ENCODE measurements around the gene KIF1B.
A peak's percentile ranks its signal among the peaks of the same experiment; 100 is the strongest.

KIF1B gene

DNA sequence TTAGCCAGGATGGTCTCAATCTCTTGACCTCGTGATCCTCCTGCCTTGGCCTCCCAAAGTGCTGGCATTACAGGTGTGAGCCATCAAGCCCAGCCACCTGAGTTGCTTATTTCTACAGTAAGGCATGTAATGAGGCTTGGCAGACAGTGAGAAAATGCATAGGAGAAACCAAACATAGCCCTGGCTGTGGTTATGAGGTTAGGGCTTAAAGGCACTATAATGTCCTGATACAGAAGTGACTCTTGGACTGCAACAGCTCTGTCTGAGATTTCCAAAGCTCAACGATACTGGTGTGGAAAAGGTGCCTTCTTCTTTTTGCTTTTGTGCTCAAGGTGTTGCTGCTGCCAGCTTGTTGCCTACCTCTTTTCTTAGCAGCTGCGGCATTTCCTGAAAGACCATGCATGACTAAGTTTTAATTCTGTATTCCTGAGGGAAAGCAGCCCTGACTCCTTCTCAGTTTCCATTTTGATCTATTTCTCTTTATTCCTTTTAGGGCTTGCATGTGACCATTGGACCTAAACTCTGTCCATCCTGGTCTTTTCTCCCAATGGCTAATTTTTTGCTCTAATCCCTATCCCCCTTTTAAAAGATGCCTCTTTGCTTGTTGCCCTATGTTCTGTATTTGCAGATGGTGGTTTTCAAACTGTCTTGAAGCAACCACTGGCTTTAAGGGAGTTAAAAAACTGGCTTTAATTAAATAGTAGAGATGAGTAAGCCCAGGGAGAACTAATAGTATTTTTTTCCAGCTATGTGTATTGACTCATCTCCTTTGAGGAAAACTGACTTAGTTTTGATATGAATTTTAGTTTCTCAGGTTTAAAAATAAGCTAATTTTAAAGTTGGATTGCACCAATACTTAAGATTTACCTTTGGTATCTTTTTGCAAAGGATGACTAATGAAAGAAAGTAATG is 70.3 kb downstream of the KIF1B start:
- DNase-seq = no peak

DNA sequence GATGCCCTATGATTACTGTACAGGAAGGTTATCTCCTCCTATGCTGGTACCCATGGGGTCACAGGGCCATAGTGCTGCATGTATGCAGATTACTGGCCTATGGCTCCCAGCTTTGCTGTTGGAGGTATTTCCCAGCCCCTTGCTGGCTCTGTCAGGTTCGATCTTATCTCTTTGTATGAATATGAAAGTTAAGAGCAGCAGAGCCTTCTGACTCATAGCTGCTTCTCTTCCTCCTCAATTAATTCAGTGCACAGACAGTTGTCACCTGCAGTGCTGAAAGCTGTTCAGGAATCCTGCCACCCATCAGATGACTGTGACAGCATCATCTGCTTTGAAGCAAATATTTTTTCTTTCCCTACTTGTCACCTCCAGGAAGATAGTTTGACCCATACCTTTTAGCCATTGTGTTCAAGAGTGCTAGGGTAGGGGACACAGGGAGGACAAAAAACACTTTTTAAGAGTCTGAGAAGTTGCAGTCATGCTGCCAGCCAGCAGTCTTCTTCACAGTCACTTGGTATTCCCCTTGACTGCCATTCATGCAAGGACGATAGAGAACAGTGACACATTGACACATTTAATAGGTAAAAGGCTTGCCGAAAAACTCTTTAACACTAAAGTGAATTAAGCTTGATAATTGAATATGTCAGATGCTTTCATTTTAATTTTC is 73.1 kb downstream of the KIF1B start:
- DNase-seq = no peak

DNA sequence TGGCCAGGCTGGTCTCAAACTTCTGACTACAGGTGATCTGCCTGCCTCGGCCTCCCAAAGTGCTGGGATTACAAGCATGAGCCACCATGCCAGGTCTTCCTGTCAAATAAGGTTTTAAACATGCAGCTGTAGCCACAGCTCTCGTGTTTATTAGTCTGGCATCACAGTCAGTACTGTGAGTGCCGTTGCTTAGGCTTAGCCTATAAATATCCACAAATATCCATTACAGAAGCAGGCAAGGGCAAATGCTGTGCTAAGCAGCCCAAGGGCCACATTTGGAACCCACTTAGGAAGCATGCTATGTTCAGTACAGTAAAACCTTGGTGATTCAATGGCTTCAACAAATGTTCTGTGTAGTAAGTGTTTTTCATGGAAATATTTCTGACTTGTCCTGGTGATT is 75.9 kb downstream of the KIF1B start:
- no peak for DNase-seq

DNA sequence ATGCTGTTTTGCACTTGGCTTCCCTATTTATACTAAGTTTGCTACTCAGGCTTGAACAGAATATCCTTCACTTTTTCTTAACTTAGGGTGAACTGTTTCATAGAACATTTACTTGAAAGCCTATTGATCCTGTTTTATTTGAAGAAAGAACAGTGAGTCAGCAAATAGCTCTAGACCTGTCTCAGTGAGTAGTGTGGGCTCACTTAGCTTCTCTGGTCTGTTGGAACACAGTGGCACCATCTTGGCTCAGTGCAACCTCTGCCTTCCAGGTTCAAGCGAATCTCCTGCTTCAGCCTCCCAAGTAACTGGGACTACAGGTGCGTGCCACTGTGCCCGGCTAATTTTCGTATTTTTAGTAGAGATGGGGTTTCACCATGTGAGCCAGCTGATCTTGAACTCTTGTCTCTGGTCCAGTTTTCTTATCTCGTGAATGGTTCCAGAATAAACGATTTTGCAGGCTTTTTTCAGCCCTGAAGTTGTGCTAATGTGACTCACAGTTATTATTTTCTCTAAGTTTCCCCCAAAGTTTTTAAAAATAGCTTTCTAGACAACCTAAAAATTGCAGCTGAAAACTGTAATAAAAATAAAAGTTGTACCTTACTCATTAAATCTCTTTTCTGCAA is 76.8 kb downstream of the KIF1B start:
- DNase-seq = no peak

DNA sequence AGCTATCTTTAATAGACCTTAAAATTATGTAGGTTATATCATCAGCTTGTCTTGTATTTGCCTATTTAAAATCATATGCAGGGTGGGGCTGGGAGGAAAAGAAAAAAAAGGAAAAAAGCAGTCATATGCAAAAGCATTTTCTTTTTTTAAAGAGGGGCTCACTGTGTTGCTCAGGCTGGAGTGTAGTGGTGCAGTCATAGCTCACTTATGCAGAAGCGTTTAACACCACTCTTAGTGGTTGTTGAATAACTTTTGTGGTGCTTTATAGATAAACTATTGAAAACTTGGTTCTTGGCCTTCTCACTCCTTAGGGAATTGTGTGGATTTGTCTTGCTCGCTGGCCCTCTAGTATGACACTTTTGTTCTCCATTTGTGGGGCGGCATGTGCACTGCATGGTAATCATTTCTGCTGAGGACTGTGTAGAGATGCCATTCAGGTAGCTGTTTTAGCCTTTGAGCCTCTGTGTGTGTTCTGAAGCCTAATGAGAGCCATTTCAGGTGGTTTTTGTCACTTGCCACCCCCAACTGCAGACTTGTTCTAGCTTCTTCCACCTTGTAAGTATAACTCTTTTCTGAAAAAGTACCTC is 77.8 kb downstream of the KIF1B start:
- no peak for DNase-seq

DNA sequence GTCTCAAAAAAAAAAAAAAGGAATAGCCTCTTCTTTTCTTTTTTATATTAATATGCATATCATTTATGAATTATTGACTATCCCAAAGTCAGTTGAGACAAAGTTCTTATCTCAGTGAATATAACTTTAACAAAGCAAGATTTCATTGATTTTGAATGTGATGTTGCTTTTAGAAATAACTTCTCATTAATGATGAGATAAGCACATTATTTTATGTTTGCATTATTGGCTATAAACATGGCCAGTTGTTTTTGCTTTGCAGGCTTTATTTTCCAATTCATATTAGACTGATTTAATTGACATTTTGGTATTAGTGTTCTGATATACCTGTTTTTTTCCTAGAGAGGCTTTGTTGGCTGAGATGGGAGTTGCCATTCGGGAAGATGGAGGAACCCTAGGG is 81.3 kb downstream of the KIF1B start:
- no peak for DNase-seq

DNA sequence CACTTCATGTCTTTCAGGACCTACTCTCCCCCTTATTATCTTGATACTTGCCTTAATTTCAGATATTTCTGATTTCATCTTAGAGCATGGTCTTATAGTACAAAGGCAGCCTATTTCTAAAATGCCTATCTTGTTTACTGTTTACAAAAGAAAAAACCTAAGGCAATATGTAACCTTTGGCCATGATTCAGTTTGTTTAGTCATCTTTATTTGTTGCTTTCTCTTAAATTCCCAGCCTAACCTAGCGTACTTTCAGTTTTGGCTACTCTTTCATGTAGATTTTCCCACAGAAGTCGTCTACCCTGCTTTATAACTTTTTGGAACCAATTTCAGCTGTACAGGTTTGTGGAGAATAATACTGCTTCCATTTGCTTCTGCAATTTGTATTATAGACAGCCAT is 81.8 kb downstream of the KIF1B start:
- DNase-seq = no peak

DNA sequence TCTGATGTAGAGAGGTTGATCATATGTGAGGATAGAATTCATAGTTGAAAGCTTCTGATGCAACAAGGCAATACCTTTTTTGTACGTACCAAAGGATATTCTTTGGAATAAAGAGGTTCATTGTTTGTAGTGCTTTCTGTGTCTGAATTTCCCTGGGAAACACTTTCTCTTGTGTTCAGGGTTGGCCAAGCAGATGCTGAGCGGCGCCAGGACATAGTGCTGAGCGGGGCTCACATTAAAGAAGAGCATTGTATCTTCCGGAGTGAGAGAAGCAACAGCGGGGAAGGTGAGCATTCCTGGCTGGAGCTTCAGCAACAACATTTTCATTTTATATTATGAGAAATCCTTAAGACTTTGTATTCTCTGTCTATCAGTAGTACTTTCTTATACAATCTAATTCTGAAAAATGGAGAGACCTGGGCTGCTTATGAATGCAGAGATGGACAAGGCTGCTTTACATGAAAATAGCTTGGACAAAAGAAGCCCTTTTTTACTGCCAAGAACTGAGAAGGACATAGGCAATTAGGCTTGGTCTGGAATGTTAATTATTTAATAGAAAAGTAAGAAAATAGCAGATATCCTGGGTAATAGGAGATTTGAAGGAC is 85.2 kb downstream of the KIF1B start:
- DNase-seq = no peak

DNA sequence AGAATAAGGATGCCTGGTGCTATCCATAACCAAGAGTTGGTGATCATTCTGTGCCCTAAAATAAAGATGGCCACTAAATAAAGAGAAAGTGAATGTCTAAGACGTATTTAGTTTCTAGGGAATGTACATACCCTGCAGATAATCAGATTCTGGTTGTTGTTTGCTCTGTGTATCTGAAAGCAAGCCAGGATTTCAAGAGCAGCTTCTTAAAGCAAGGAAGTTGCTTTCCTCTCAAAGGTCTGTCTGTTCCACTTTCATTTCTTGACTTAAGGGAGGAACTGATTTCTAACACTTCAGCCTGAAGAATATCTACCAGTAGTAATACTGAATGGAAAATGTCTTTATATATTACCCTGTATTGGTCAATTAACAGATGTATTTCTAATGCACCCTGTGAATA is 88.8 kb downstream of the KIF1B start:
- no peak for DNase-seq

DNA sequence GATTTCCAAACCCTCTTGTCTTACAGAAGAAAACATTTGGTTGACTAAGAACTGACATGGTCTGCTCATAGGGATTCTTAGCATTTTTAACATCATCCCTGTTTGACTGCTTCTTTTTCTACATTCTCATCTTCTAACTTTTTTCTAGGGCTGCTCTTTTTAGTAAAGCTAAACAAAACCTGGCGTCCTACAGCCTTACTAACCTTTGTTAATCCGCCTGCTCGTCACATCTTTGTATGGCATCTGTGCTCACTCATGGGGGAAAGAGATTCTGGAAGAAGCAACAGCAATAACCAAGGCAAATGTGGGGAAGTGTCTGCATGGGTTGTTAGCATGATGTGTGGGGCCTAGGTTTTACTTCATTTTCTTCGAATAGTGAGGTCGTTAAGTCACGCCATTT is 92.0 kb downstream of the KIF1B start:
- DNase-seq = no peak

DNA sequence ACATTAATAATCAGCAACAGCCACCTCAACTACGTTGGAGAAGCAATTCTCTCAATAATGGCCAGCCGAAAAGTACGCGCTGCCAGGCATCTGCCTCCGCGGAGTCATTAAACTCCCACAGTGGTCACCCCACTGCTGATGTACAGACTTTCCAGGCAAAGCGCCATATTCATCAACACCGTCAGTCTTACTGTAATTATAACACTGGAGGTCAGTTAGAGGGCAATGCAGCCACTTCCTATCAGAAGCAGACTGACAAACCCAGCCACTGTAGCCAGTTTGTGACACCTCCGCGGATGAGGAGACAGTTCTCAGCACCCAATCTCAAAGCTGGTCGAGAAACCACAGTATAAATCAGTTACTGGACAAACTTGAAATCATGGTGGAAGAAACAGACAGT is 93.9 kb downstream of the KIF1B start:
- no peak for DNase-seq

DNA sequence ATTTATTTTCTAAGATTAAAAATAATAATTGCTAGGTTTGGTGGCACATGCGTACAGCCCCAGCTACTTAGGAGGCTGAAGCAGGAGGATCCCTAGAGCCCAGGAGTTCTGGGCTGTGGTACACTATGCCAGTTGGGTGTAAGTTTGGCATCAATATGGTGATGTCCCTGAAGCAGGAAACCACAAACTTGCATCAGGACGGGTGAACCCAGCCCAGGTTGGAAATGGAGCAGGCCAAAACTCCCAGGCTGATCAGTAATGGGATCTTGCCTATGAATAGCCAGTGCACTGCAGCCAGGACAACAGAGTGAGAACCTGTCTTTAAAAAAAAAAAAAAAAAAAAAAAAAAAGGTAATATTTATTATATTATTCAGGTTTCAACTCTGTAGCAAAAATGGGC is 96.1 kb downstream of the KIF1B start:
- DNase-seq = no peak

DNA sequence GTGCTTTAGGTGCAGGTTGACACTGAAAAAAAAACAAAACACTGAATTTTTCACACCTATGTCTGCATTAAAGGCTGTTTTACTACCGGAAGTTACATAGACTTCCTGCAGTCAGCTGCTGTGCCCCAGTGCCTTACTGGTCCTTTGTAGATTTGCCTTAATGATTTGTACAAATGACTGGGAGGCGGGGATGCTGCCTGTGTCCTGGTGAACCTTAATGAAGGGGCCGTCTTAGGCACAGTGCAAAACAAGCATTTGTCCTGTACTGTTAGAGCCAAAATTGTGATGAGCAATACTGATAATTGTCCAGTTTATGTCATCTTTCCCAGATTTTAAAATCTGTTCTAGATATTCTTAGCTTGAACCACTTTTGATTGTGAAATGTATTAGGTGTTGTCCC is 97.6 kb downstream of the KIF1B start:
- no peak for DNase-seq

DNA sequence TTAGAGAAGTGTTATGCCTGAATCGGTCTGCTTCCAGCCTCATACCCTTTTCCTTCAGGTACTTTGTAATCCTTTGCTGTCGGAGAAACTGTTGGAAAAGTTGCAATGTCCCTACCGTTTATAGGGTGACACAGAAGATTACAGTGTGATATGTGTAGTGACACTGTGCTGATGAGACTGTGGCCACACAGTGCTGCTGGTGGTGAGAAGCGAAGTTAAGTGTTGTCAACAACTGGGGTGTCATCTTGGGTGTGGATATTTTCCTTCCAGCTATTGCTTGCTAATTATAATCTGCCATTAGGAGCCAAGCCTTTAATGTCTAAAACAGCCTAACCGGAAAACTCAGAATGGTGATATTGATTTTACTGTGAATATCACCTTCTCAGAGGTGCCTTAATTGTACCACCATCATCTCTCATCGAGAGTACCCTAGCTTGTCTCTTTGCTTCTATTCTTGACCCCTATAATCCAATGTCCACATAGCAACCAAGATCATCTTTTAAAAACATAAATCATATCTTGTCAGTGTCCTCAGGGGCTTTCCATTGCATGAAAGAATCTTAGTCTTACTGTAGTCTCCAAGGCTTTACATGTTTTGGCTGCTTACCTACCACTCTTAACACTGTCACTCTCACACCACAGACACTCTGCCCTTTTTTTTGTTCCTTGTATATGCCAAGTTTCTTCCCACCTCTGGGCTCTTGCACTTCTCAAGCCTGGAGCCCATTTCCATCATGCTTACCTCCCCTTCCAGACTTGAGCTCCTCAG is 99.1 kb downstream of the KIF1B start:
- DNase-seq = no peak

DNA sequence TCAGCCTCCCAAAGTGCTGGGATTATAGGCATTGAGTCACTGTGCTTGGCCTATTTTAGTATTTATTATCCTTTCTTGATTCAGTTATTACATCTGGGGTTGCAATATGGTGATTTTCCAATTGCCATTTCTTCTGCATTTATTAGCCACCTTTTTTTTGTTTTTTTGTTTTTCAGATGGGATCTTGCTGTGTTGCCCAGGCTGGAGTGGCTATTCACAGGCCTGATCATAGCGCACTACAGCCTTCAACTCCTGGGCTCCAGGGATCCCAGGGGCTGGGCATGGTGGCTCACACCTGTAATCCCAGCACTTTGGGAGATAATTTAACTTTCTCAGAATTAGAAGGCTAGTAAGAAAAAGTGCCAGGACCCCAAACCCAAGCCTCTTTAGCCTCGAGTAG is 106.4 kb downstream of the KIF1B start:
- no peak for DNase-seq

DNA sequence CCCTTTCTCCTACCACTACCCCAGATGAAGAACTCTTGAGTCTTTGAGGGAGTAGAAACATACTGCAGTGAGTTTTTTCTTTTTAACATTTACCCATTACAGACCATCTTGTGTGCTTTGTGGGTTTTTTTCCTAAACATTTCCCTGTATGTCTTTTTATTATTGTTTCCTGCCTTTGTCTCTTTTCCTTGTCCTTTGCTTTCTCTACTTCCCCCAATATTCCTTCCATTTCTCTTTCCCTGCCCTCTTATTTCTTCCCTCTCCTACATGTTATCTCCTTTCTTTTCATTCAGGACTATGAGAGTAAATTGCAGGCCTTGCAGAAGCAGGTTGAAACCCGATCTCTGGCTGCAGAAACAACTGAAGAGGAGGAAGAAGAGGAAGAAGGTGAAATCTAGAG is 109.4 kb downstream of the KIF1B start:
- DNase-seq = no peak

DNA sequence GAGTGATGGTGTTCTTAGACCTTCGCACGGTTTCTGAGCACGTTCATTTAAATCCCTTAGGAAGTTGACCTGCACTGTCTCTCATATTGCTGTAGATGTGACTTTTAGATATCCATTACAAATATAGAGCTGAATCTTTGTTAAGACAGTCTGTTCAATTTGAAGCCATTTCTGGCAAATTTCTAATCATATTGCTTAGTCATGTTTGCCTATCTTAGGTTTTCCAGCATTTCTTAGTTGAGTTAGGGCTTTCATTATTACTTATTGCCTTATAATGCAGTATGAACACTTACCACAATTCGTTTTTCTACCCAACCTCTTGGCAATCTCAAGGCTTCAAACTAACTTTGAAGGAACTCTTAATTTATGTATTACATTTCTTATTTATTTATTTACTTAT is 110.0 kb downstream of the KIF1B start:
- DNase-seq = no peak

DNA sequence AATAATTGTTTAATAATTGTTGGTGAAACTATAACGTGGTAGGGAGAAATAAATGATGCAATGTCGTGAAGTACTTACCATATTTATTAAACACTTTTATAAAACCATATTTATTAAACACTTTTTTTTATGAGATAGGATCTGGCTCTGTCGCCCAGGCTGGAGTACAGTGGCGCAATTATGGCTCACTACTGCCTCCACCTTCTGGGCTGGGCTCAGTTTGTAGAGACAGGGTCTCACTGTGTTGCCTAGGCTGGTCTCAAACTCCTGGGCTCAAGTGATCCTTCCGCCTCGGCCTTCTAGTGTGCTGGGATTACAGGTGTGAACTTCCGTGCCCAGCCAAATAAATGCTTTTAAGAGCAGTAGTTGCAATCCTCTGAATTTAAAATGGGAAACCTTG is 112.5 kb downstream of the KIF1B start:
- no peak for DNase-seq

DNA sequence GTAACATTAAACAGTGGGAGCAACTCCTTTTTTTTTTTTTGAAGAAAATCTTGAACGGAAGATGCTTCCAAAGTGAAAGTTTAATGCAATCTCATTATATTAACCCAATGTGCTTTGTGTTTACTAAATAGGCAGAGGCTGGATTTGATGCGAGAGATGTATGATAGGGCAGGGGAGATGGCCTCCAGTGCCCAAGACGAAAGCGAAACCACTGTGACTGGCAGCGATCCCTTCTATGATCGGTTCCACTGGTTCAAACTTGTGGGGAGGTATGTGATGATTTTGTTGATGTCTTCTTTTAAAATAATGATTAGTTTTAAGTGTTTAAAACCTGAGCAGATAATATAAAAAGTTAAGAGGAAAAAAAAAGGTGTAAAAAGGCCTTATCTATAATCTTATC is 114.3 kb downstream of the KIF1B start:
- no peak for DNase-seq

DNA sequence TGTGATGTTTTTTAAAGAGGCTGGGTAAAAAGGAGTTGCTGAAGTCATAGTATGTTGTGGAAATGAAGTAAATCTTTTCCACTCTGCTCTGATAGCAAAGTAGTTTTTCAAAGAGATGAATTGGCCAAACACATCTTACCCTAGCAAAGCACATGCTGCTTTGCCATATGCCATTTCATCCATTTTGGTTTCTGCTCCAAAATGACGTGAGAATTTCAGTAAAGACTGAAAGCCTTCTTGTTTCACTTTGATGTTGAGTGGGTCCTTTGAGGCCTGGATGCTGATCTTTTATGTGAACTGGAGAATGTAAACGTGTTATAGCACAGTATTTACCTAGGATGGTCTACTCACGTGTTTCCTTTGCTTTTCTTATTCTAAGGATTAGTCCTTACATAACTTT is 115.2 kb downstream of the KIF1B start:
- DNase-seq = no peak

DNA sequence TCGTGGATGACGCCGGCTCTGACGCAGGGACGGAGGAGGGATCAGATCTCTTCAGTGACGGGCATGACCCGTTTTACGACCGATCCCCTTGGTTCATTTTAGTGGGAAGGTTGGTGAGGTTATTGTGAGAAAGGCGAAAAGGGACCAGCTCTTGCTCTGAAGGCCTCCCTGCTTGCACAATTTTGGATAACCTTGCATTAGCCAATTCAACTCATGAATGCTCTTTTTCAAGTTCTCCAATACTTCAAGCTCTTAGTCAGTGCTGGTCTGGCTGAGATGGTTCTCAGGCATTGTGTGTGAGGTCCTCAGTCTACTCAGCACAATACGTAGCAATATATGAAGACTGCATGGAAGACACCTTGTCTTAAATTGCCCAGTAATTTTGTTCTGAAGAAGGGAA is 115.9 kb downstream of the KIF1B start:
- DNase-seq = no peak

DNA sequence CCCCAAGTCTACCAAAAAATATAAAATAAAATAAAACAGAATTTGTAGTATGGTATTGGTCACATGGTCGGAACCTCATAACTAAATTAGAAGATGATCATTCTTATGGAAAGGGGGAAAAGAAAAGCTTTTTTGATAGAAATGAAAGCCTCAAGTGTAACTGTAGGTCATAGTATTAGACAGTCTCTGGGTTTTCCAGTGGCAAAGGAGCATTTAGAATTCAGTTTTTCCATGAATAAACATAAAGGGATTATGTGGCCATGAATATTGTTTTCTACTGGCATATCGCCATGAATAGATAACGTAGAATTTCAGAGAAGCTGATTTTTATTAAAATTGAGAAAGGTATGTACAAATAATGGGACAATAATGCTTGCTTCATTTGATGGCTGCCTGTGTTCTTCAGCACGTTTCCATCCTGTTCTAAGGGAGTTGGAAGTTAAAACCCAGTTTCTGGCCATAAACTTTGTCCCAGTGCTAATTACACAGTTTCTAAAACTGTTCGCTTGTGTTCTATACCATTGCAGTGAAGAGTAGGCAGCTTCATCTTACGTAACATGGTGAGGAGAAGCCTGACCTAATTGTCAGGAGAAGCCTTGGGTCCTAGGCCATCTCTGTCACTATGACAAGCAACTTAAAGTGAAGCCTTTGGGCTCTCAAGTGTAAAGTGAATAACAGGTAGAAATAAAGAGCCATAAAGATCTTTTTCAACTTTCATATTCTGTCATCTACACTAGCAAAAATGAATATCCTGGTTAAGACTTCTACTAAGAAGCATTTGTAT is 118.0 kb downstream of the KIF1B start:
- peak; percentile 36 to 63 for DNase-seq

All from AML-193 (cell line).